Skeletal muscle satellite cell (primary cell): ENCODE results near the gene USP14.

ENCODE experiments used
- H3K27me3 ChIP-seq: 2 replicates; pipeline ENCODE4 v1.7.0; 2013; ENCODE audit warnings: low read length; ENCODE audit not compliant: control insufficient read depth, insufficient read depth
- H3K36me3 ChIP-seq: 2 replicates; pipeline ENCODE4 v1.7.0; 2013; ENCODE audit warnings: mild to moderate bottlenecking, control low read depth, low read length; ENCODE audit not compliant: insufficient read depth
- H3K4me1 ChIP-seq: 2 replicates; pipeline ENCODE4 v1.7.0; 2013; ENCODE audit warnings: low read length; ENCODE audit not compliant: control insufficient read depth, insufficient read depth
- H3K4me2 ChIP-seq: 2 replicates; pipeline ENCODE4 v1.7.0; 2013; ENCODE audit warnings: mild to moderate bottlenecking, low read length
- H3K4me3 ChIP-seq: 2 replicates; pipeline ENCODE4 v1.7.0; 2013; ENCODE audit warnings: low read length
- H3K9ac ChIP-seq: 2 replicates; pipeline ENCODE4 v1.7.0; 2013; ENCODE audit warnings: mild to moderate bottlenecking, low read depth, low read length, moderate library complexity
- H3K9me3 ChIP-seq: replicated peaks from 2 replicates; pipeline ENCODE4 v1.7.0; 2013; ENCODE audit warnings: mild to moderate bottlenecking, control low read depth, low read length

Gene USP14

GRCh38 chr18:179499-179898, 21.1 kb downstream of the USP14 start:
- Histone ChIP-seq H3K9ac (no peak overlapping the region), H3K4me3 (no peak overlapping the region), H3K36me3 (peaks cover 9% of the 10 kb centered on the region), H3K4me1 (peaks cover 6% of the 10 kb centered on the region), H3K9me3 (no peaks in the 10 kb centered on the region), H3K4me2 (no peak overlapping the region), H3K27me3 (no peaks in the 10 kb centered on the region)

GRCh38 chr18:181711-182110, 23.4 kb downstream of the USP14 start:
- peaks cover 6% of the 10 kb centered on the region for H3K4me1 ChIP-seq
- peaks cover 20% of the 10 kb centered on the region for H3K36me3 ChIP-seq
- no peaks in the 10 kb centered on the region for H3K27me3 ChIP-seq
- no peak overlapping the region for H3K4me3 ChIP-seq
- no peaks in the 10 kb centered on the region for H3K9me3 ChIP-seq
- no peak overlapping the region for H3K4me2 ChIP-seq
- no peak overlapping the region for H3K9ac ChIP-seq

GRCh38 chr18:183769-184168, 25.4 kb downstream of the USP14 start:
- peaks cover 20% of the 10 kb centered on the region for H3K36me3 ChIP-seq
- no peaks in the 10 kb centered on the region for H3K9me3 ChIP-seq
- peaks cover 6% of the 10 kb centered on the region for H3K4me1 ChIP-seq
- no peak overlapping the region for H3K9ac ChIP-seq
- no peaks in the 10 kb centered on the region for H3K27me3 ChIP-seq
- H3K4me2 ChIP-seq = no peak overlapping the region
- H3K4me3 ChIP-seq = no peak overlapping the region

GRCh38 chr18:189254-189653, 30.9 kb downstream of the USP14 start:
- no peaks in the 10 kb centered on the region for H3K4me1 ChIP-seq
- H3K9me3 ChIP-seq = no peaks in the 10 kb centered on the region
- no peak overlapping the region for H3K4me2 ChIP-seq
- no peaks in the 10 kb centered on the region for H3K27me3 ChIP-seq
- H3K4me3 ChIP-seq = no peak overlapping the region
- peaks cover 14% of the 10 kb centered on the region for H3K36me3 ChIP-seq
- no peak overlapping the region for H3K9ac ChIP-seq

DNA sequence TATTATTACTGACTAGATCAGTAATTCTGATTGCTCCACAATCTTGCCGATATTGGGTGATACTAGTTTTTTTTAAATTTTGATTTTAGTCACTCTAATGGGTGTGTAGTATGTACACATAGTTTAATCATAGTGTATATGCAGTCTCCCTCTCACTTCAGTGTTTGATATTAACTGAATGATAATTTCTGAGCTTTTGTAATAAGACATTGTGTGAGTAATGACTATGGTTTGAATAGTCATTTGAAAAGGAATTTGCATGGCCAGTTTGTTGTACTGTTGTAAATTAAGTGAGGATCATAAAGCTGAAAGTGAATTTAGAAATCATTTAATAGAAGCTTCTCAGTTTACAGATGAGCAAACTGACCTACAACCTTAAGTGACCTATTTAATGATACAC, 33.4 kb downstream of the USP14 start:
- H3K27me3 ChIP-seq = no peaks in the 10 kb centered on the region
- no peak overlapping the region for H3K9ac ChIP-seq
- peaks cover 13% of the 10 kb centered on the region for H3K36me3 ChIP-seq
- no peak overlapping the region for H3K4me2 ChIP-seq
- no peaks in the 10 kb centered on the region for H3K9me3 ChIP-seq
- H3K4me1 ChIP-seq = no peaks in the 10 kb centered on the region
- no peak overlapping the region for H3K4me3 ChIP-seq

DNA sequence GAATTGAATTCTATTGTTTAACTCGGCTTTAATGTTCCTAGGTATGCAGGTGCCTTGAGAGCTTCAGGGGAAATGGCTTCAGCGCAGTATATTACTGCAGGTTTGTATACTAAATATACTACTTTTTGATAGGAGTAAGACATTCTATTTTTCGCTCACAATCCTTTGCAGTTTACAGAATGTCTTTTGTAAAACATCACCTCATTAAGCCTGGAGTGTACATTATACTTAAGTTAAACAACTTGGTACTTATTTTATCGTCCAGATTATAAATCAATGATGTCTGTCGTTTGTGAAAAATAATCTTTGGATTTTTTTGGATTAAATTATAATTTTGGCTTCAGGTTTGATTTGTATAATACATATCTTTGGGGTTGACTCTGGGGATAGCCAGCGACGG, 34.4 kb downstream of the USP14 start:
- Histone ChIP-seq H3K9ac (no peak overlapping the region), H3K4me3 (no peak overlapping the region)

DNA sequence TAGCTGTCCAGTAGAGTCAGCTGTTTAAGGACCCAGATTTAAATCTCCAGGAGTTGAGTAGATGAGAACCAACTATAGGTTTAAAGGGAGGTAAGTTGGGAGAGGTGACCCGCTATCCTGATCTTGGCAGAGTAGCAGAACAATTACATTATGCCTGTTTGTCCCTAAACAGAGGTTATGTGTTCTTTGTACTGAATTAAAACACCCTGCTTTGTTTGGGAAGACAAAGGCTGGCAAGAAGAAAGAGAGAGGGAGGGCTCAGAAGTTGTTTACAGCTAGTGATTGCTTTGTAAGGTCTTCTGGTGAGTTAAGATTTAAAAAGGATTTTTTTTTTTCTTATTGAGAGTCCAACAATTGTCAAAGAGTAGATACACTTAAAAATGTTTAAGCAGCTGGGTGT, 37.3 kb downstream of the USP14 start:
- peaks cover 34% of the 10 kb centered on the region for H3K36me3 ChIP-seq
- H3K4me1 ChIP-seq = no peaks in the 10 kb centered on the region
- no peak overlapping the region for H3K4me2 ChIP-seq
- H3K27me3 ChIP-seq = no peaks in the 10 kb centered on the region
- no peaks in the 10 kb centered on the region for H3K9me3 ChIP-seq
- no peak overlapping the region for H3K4me3 ChIP-seq
- no peak overlapping the region for H3K9ac ChIP-seq

More for the DNA sequence above, 34.4 kb downstream of the USP14 start:
- Histone ChIP-seq H3K4me1 (no peaks in the 10 kb centered on the region), H3K4me2 (no peak overlapping the region), H3K36me3 (peaks cover 20% of the 10 kb centered on the region), H3K9me3 (no peaks in the 10 kb centered on the region), H3K27me3 (no peaks in the 10 kb centered on the region)

- Histone ChIP-seq H3K4me3 (no peak overlapping the region), H3K9ac (no peak overlapping the region), H3K9me3 (no peaks in the 10 kb centered on the region), H3K27me3 (no peaks in the 10 kb centered on the region), H3K36me3 (peaks cover 61% of the 10 kb centered on the region), H3K4me1 (no peaks in the 10 kb centered on the region), H3K4me2 (no peak overlapping the region)
Measured at GRCh38 chr18:199214-199613, 40.9 kb downstream of the USP14 start.

DNA sequence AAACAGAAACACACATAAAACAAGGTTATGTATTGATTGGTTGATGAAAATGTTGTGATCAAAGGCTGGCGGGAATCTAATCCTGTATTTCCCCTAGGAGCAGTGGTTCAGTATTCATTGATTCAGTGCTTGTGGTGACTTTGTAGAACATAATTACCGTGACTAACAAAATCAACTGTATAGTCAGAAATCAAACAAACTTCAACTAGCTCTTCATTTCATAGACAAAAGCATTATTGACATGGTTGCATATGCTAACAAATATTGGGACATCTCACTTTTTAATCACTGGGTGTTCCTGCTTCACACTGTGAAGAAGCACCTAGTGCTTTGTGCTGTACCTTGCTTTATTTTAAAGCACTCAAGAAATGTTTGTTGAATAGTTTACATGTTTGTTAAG, 41.4 kb downstream of the USP14 start:
- H3K4me1 ChIP-seq = no peaks in the 10 kb centered on the region
- no peaks in the 10 kb centered on the region for H3K27me3 ChIP-seq
- H3K4me3 ChIP-seq = no peak overlapping the region
- no peaks in the 10 kb centered on the region for H3K9me3 ChIP-seq
- peaks cover 66% of the 10 kb centered on the region for H3K36me3 ChIP-seq
- no peak overlapping the region for H3K9ac ChIP-seq
- H3K4me2 ChIP-seq = no peak overlapping the region

GRCh38 chr18:210075-210474, 51.7 kb downstream of the USP14 start:
- peaks cover 81% of the 10 kb centered on the region for H3K36me3 ChIP-seq
- no peaks in the 10 kb centered on the region for H3K27me3 ChIP-seq
- no peaks in the 10 kb centered on the region for H3K9me3 ChIP-seq
- H3K4me2 ChIP-seq = no peak overlapping the region
- no peak overlapping the region for H3K9ac ChIP-seq
- H3K4me1 ChIP-seq = no peaks in the 10 kb centered on the region
- no peak overlapping the region for H3K4me3 ChIP-seq

DNA sequence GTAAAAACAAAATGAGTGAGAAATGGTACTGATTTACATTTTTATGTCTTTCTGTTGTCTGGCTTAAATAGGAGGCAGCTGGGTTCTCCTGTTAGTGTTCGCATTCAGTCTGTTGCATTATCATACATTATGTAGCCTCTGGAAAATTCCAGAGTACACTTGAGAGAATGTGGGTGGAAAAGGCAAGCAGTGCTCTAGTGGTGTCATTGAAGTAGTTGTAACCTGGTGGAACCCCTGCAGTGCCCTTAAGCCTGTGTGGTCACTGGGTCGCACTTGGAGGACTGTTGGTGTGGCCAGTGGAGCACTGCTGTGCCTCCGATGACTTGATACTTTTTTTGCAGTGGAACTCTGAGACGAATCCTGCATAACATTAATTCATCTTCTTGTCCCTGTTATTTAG, 52.4 kb downstream of the USP14 start:
- H3K27me3 ChIP-seq = no peaks in the 10 kb centered on the region
- no peak overlapping the region for H3K9ac ChIP-seq
- no peaks in the 10 kb centered on the region for H3K4me1 ChIP-seq
- H3K36me3 ChIP-seq = peaks cover 81% of the 10 kb centered on the region
- no peak overlapping the region for H3K4me3 ChIP-seq
- no peak overlapping the region for H3K4me2 ChIP-seq
- no peaks in the 10 kb centered on the region for H3K9me3 ChIP-seq

DNA sequence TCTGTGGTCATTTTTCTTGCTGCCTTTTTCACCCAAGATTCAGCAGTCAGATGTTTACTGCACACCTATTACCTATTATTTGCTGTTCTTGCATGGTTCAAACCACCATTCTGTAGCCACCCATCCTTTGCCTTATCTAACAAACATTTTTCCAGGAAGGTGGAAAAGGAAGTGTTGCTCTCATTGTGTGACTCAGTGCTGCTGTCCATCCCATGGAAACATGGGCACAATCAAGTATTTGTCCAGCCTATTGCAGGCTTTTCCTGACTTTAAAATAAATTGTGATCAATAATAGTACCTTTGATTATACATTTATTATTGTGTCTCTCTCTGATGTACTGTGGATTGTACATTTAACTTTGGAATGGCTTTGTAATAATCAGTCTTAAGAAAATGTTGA, 53.2 kb downstream of the USP14 start:
- no peaks in the 10 kb centered on the region for H3K27me3 ChIP-seq
- no peak overlapping the region for H3K4me3 ChIP-seq
- no peaks in the 10 kb centered on the region for H3K4me1 ChIP-seq
- H3K36me3 ChIP-seq = peaks cover 81% of the 10 kb centered on the region
- H3K9me3 ChIP-seq = no peaks in the 10 kb centered on the region
- H3K9ac ChIP-seq = no peak overlapping the region
- H3K4me2 ChIP-seq = no peak overlapping the region
